Ishikawa (cell line): ENCODE measurements around the gene MYH9.

Source experiments
- CEBPB ChIP-seq: IDR thresholded peaks from 2 replicates; pipeline ENCODE4 v1.6.1; 2012
- CREB1 ChIP-seq: IDR thresholded peaks from 2 replicates; pipeline ENCODE4 v1.6.1; 2012; ENCODE audit warnings: low read depth
- EGR1 ChIP-seq: IDR thresholded peaks from 2 replicates; pipeline ENCODE4 v1.6.1; 2012
- EP300 ChIP-seq: IDR thresholded peaks from 2 replicates; pipeline ENCODE4 v1.6.1; 2012; ENCODE audit warnings: borderline replicate concordance
- FOXM1 ChIP-seq: IDR thresholded peaks from 2 replicates; pipeline ENCODE4 v1.6.1; 2012; ENCODE audit warnings: low read depth, borderline replicate concordance
- NFIC ChIP-seq: IDR thresholded peaks from 2 replicates; pipeline ENCODE4 v1.6.1; 2012
- RAD21 ChIP-seq: IDR thresholded peaks from 2 replicates; pipeline ENCODE4 v1.6.1; 2012; ENCODE audit warnings: low read depth
- TAF1 ChIP-seq: IDR thresholded peaks from 2 replicates; pipeline ENCODE4 v1.6.1; 2012; ENCODE audit warnings: low read depth, mild to moderate bottlenecking
- TCF12 ChIP-seq: IDR thresholded peaks from 2 replicates; pipeline ENCODE4 v1.6.1; 2012; ENCODE audit warnings: low read depth
- TEAD4 ChIP-seq: IDR thresholded peaks from 2 replicates; pipeline ENCODE4 v1.6.1; 2012
- YY1 ChIP-seq: IDR thresholded peaks from 2 replicates; pipeline ENCODE4 v1.6.1; 2012; ENCODE audit warnings: low read depth
- ZBTB7A ChIP-seq: IDR thresholded peaks from 2 replicates; pipeline ENCODE4 v1.6.1; 2012; ENCODE audit warnings: low read depth
- TF ChIP-seq, protein P1 (sequence below): IDR thresholded peaks from 2 replicates; pipeline ENCODE4 v1.6.1; 2012
- TF ChIP-seq, protein P2 (sequence below): IDR thresholded peaks from 2 replicates; pipeline ENCODE4 v1.6.1; 2012
- TF ChIP-seq, protein P3 (sequence below): IDR thresholded peaks from 2 replicates; pipeline ENCODE4 v1.6.1; 2012; ENCODE audit warnings: low read depth, mild to moderate bottlenecking

MYH9 gene

DNA sequence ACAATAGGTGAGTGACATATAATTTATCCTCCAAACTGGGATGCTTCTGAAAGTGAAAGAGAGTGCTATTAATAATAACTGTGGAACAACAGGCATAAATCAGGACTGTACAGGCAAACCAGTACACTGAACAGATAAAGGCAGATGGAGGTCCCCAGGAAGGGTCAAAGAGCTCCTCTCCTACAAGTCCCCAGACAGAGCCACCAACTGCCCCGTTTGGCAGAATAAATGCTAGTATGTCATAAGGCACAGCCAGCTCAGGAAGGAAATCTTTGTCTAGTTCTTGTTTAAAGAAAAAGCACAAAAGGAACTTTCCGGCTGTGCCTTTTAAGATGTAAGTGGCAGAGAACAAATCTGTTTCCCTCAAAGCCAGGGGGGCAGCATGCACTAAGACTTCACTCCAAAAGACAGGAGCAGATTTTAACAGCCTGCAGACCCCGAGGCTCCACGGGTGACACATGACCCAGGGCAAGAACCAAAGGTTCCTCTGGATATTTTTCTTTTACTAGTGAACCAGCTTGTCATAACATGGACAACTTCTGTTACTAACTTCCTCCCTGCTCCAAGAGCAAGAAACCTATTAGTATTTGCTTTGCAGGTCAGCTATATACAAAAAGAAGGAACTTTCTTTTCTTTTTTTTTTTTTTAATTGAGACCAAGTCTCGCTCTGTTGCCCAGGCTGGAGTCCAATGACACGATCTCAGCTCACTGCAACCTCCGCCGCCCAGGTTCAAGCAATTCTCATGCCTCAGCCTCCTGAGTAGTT, 50.2 kb downstream of the MYH9 start:
- no peak for TF ChIP-seq YY1
- no peak for TF ChIP-seq TCF12
- no peak for TF ChIP-seq TEAD4

DNA sequence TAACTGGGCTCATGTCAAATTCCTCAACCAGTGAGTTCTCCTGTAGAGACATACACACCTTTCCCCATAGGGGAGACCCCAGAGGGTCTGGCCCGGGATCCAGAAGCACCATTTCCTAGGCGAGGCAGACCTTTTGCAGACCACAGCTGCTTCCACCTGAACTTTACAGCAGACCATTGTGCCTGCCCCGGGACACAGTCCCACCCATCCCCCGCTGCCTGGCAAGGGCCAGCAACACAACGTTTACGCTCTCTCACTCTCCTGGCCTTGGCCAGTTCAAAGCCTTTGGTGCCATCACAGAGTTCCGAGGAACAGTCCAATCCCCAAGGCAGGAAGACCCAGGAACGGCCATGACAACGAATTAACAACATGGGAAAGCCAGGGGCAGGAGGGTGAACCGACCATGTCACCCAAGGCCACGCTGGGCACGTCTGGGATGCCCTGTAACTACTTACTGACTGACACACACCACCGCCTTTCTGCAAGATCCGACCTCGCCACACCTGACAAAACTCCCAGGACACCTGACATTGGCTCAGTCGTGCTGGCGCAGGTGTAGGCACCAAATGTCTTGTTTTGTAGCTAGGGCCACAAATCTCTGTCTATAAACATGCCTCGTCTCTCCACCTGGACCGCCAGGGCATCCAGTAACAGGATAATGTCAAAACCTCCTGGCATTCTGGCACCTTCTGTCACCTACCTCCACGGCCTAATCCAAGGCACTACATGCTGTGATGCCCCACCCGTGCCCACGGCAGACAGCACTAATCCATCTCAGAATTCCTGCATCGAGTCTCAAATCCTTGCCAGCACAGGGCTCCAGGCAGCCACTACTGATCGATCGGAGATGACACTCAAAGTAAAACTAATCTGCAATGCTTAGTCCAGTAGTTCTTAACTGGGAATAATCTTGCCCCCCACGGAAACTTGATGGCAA, 51.3 kb downstream of the MYH9 start:
- TF ChIP-seq, protein P1, sequence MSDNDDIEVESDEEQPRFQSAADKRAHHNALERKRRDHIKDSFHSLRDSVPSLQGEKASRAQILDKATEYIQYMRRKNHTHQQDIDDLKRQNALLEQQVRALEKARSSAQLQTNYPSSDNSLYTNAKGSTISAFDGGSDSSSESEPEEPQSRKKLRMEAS: no peak

DNA sequence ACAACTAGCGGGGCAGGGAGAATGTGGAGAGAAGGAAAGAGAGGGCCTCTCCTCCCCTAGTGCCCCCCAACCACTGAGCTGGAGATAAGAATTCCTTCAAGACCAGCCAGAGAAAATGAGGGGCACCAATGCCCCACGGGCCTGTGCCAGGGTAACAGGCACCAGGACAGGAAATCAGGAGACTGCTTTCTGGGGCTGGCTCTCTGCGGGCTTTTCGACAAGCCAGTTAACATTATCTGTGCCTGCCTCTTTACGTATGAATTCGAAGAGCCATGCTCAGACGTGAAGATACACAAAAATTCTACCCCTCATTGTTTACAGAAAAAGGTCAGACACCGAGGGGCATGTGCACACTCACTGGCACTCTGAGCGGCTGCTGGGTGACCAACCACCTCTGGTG, 52.1 kb downstream of the MYH9 start:
- TF ChIP-seq FOXM1 (no peak), NFIC (no peak), EP300 (no peak), CEBPB (no peak), RAD21 (no peak)
- TF ChIP-seq, protein P1: no peak
- TF ChIP-seq, protein P2, sequence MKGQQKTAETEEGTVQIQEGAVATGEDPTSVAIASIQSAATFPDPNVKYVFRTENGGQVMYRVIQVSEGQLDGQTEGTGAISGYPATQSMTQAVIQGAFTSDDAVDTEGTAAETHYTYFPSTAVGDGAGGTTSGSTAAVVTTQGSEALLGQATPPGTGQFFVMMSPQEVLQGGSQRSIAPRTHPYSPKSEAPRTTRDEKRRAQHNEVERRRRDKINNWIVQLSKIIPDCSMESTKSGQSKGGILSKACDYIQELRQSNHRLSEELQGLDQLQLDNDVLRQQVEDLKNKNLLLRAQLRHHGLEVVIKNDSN: no peak

DNA sequence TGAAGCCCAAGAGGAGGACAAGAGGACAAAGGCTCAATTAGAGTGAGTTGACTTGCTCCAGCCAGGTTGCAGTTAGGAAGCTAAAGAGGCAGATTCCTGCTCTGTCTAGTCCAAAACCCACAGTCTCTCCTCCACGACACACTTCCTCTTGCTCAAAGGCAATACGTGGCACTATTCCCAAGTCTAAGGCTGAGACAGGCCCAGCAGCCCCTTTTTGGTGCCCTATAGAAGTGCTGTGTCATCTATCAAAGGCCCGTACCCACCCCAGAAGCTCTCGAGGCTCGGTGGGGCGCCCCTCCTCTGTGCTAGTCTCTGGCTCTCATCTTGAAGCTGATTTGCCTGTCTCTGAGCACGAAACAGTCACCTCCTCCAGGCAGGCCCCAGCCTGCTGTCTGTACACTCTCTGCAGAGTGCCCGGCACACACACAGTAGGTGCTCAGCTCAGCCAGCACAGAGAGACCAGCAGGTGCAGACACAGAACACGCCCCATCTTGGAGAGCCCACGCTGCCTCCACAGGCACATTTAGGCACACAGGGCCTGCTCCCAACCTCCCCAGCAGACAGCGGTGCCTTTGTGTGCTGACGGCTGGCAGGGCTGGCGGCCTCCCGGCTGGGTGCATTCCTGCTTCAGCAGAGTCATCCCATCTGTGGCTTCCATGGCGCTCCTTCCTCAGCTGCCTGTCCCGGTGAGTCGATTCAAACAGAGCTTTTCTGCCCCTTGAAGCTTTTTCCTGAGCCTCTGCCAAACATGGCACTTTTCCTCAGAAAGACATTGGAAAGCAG, 52.8 kb downstream of the MYH9 start:
- TF ChIP-seq FOXM1: no peak
- TF ChIP-seq CEBPB: no peak
- no peak for TF ChIP-seq EP300
- TF ChIP-seq ZBTB7A: no peak
- no peak for TF ChIP-seq YY1
- no peak for TF ChIP-seq RAD21
- no peak for TF ChIP-seq TCF12
- TF ChIP-seq, protein P1: no peak
- TF ChIP-seq CREB1: no peak
- TF ChIP-seq, protein P2: no peak
- TF ChIP-seq, protein P3, sequence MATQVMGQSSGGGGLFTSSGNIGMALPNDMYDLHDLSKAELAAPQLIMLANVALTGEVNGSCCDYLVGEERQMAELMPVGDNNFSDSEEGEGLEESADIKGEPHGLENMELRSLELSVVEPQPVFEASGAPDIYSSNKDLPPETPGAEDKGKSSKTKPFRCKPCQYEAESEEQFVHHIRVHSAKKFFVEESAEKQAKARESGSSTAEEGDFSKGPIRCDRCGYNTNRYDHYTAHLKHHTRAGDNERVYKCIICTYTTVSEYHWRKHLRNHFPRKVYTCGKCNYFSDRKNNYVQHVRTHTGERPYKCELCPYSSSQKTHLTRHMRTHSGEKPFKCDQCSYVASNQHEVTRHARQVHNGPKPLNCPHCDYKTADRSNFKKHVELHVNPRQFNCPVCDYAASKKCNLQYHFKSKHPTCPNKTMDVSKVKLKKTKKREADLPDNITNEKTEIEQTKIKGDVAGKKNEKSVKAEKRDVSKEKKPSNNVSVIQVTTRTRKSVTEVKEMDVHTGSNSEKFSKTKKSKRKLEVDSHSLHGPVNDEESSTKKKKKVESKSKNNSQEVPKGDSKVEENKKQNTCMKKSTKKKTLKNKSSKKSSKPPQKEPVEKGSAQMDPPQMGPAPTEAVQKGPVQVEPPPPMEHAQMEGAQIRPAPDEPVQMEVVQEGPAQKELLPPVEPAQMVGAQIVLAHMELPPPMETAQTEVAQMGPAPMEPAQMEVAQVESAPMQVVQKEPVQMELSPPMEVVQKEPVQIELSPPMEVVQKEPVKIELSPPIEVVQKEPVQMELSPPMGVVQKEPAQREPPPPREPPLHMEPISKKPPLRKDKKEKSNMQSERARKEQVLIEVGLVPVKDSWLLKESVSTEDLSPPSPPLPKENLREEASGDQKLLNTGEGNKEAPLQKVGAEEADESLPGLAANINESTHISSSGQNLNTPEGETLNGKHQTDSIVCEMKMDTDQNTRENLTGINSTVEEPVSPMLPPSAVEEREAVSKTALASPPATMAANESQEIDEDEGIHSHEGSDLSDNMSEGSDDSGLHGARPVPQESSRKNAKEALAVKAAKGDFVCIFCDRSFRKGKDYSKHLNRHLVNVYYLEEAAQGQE: no peak
- TF ChIP-seq TAF1: no peak
- no peak for TF ChIP-seq NFIC
- no peak for TF ChIP-seq EGR1
- no peak for TF ChIP-seq TEAD4

DNA sequence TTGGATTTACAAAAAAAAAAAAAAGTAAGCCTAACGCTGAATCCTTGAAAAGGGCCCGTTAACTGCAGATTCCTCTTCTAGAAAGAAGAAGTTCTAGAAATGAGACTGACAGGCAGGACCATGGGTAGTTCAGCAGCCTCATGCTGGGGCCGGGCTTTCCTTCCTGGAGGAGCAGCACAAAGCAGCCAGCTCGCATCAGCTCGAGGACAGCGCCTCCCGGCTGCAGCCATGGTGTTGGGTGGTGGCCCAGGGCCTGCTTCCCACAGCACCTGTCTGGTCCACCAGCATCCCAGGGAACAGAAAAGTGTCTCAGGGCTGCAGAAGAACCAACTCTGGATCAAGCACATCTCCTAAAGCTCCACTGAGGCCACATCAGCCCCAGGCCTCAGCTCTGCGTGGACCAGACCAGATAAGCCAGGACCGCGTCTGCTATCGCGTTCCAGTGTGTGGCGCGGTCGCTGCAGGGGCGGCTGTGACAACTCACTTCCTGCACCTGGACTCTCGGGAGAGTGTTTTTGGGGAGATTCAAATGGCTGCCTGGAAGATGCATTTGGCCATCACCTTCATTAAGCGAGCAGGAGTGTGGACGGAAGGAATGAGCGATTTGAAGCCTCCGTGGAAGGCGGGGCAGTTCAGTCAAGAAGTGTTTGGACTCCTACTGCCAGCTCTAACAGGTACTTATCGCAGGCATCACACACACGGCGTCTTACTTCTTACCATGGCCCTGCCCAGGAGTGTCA, 53.5 kb downstream of the MYH9 start:
- TF ChIP-seq TEAD4: no peak
- TF ChIP-seq, protein P3: 0 out of 2 replicates have a peak, but pooled peaks have one; percentile 19
- no peak for TF ChIP-seq CREB1
- TF ChIP-seq, protein P2: no peak
